ENCODE data around the gene MDC1.

DNA sequence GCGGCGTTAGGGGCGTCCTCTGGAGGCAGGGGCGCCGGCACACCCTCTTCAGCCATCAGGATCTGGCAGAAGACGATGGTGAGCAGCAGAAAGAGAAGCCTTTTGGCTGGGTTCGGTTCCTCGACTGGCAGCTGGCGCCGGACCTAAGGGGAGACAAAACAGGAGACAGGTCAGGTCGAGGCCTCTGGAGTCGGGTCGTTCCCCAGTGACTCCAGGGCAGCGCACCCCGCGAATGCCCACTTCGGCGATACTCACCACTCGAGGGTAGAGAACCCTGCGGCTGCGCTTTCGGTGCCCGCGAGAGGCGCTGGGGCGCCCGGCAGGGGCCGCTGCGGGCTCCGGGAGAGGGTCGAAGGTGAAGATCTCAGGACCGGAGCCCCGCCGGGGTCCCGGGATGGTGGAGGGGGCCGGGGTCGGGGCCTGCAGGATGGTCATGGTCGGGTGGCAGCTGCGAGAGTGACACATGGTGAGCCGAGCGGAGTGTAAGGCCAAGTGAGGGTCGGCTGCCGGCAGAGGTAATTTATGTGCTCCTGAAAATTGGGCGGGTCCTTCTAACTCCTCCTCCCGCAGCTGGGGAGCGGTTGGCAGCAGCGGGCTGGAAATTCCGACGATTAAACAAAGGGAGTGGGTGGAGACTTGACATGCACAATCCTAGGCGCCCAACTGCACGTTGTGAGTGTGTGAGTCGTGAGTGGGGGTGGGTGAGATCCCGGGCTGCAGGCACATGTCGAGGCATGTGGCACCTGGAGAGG is 27.1 kb upstream of the MDC1 start, which contains the start of gene IER3:
- TF ChIP-seq, protein P1, sequence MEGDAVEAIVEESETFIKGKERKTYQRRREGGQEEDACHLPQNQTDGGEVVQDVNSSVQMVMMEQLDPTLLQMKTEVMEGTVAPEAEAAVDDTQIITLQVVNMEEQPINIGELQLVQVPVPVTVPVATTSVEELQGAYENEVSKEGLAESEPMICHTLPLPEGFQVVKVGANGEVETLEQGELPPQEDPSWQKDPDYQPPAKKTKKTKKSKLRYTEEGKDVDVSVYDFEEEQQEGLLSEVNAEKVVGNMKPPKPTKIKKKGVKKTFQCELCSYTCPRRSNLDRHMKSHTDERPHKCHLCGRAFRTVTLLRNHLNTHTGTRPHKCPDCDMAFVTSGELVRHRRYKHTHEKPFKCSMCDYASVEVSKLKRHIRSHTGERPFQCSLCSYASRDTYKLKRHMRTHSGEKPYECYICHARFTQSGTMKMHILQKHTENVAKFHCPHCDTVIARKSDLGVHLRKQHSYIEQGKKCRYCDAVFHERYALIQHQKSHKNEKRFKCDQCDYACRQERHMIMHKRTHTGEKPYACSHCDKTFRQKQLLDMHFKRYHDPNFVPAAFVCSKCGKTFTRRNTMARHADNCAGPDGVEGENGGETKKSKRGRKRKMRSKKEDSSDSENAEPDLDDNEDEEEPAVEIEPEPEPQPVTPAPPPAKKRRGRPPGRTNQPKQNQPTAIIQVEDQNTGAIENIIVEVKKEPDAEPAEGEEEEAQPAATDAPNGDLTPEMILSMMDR (IDR thresholded peaks at IDR 0.05) = peak; percentile 42
- TF ChIP-seq EP300 (IDR thresholded peaks at IDR 0.05; ENCODE audit: borderline replicate concordance in 1 of 2, low read depth in 1 of 2, low read length in 1 of 2) (no peak), TCF12 (IDR thresholded peaks at IDR 0.05) (no peak), POLR2AphosphoS5 (IDR thresholded peaks at IDR 0.05; ENCODE audit: low read depth, low read length) (peak; percentile 94), RAD21 (IDR thresholded peaks at IDR 0.05; ENCODE audit: low read length) (no peak), FOSL2 (IDR thresholded peaks at IDR 0.05; ENCODE audit: borderline replicate concordance, low read depth) (no peak), SIN3A (IDR thresholded peaks at IDR 0.05; ENCODE audit: borderline replicate concordance, low read depth, low read length) (no peak)
- TF ChIP-seq, protein P2, sequence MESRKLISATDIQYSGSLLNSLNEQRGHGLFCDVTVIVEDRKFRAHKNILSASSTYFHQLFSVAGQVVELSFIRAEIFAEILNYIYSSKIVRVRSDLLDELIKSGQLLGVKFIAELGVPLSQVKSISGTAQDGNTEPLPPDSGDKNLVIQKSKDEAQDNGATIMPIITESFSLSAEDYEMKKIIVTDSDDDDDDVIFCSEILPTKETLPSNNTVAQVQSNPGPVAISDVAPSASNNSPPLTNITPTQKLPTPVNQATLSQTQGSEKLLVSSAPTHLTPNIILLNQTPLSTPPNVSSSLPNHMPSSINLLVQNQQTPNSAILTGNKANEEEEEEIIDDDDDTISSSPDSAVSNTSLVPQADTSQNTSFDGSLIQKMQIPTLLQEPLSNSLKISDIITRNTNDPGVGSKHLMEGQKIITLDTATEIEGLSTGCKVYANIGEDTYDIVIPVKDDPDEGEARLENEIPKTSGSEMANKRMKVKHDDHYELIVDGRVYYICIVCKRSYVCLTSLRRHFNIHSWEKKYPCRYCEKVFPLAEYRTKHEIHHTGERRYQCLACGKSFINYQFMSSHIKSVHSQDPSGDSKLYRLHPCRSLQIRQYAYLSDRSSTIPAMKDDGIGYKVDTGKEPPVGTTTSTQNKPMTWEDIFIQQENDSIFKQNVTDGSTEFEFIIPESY (IDR thresholded peaks at IDR 0.05; ENCODE audit: borderline replicate concordance, low read depth) = no peak
- TF ChIP-seq, protein P3, sequence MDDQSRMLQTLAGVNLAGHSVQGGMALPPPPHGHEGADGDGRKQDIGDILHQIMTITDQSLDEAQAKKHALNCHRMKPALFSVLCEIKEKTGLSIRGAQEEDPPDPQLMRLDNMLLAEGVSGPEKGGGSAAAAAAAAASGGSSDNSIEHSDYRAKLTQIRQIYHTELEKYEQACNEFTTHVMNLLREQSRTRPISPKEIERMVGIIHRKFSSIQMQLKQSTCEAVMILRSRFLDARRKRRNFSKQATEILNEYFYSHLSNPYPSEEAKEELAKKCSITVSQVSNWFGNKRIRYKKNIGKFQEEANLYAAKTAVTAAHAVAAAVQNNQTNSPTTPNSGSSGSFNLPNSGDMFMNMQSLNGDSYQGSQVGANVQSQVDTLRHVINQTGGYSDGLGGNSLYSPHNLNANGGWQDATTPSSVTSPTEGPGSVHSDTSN (IDR thresholded peaks at IDR 0.05) = peak; percentile 43; the same call in 1 of the 2 replicates
- TF ChIP-seq, protein P4, sequence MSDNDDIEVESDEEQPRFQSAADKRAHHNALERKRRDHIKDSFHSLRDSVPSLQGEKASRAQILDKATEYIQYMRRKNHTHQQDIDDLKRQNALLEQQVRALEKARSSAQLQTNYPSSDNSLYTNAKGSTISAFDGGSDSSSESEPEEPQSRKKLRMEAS (IDR thresholded peaks at IDR 0.05; ENCODE audit: low read depth) = no peak

All from SK-N-SH (cell line).